Left ventricle myocardium inferior (tissue), 1 donor: ENCODE data around the gene CELF2. TPM values are rescaled to one million over a fixed set of nuclear protein-coding genes. Genes with fewer than 3 reads are reported as not detected.

ENCODE experiments used
- DNase-seq: peaks from one replicate; pipeline ENCODE4 v3.0.0-alpha.2; 2020
- H3K27ac ChIP-seq: fragments of 200-600 bp; replicated peaks from 2 replicates; pipeline ENCODE4 v1.8.0; 2021
- H3K27me3 ChIP-seq: fragments of 200-600 bp; 2 replicates; pipeline ENCODE4 v1.8.0; 2021; ENCODE audit warnings: low read depth
- H3K36me3 ChIP-seq: fragments of 200-600 bp; 2 replicates; pipeline ENCODE4 v1.8.0; 2021
- H3K4me1 ChIP-seq: fragments of 200-600 bp; 2 replicates; pipeline ENCODE4 v1.8.0; 2021
- H3K4me3 ChIP-seq: fragments of 200-600 bp; 2 replicates; pipeline ENCODE4 v1.8.0; 2021; ENCODE audit warnings: mild to moderate bottlenecking, moderate library complexity
- H3K9me3 ChIP-seq: fragments of 200-600 bp; replicated peaks from 2 replicates; pipeline ENCODE4 v1.8.0; 2021
- CTCF ChIP-seq: fragments of 200-600 bp; IDR thresholded peaks from 2 replicates; pipeline ENCODE4 v1.8.0; 2021; ENCODE audit warnings: antibody characterized with exemption, mild to moderate bottlenecking, borderline replicate concordance
- intact Hi-C: fragments of 100-400 bp; cut with micrococcal nuclease; formaldehyde crosslinking; loops from one replicate; pipeline ENCODE4 v1.11.0; 2022
- total RNA-seq: library from RNA; stranded (reverse); fragmentation: NEBNext Ultra II Directional; extraction: Animal tissue kit (Norgen Biotek cat#: 25700); gene quantifications from one replicate; pipeline ENCODE4 v1.2.1, GENCODE V29; 2021
- donor health status: DM: no; HTN: yes; CAD: no; lungs with severe emphysema.

The CELF2 gene
- total RNA-seq, 1 donor from 2014 or later = 74.9 TPM

- Histone ChIP-seq H3K4me3 (no peak overlapping the region), H3K27me3 (no peaks in the 10 kb centered on the region), H3K27ac (no peak overlapping the region), H3K36me3 (no peaks in the 10 kb centered on the region), H3K4me1 (peaks cover 82% of the 10 kb centered on the region), H3K9me3 (no peaks in the 10 kb centered on the region)
- intact Hi-C loops = no loop called here
- no peak for DNase-seq
- no peak for TF ChIP-seq CTCF
Measured at GRCh38 chr10:11161096-11161495, 143.4 kb downstream of the CELF2 start.

- no peak overlapping the region for H3K4me3 ChIP-seq
- no peaks in the 10 kb centered on the region for H3K36me3 ChIP-seq
- peak overlapping the region; percentile 2 for H3K27ac ChIP-seq
- H3K27me3 ChIP-seq = no peaks in the 10 kb centered on the region
- intact Hi-C loops = no loop called here
- DNase-seq = no peak
- no peak for TF ChIP-seq CTCF
- H3K4me1 ChIP-seq = peaks cover 86% of the 10 kb centered on the region
- no peaks in the 10 kb centered on the region for H3K9me3 ChIP-seq
Measured at GRCh38 chr10:11161910-11162309, 144.2 kb downstream of the CELF2 start.

- no peak for TF ChIP-seq CTCF
- intact Hi-C loops = no loop called here
- peaks cover 88% of the 10 kb centered on the region for H3K4me1 ChIP-seq
Measured at GRCh38 chr10:11162828-11163599, 145.3 kb downstream of the CELF2 start.

GRCh38 chr10:11163780-11164550 lies 146.3 kb downstream of the CELF2 start:
- peak; percentile 33 for DNase-seq
- Histone ChIP-seq H3K4me1 (peaks cover 97% of the 10 kb centered on the region), H3K9me3 (no peaks in the 10 kb centered on the region), H3K27ac (peak overlapping the region; percentile 91), H3K27me3 (no peaks in the 10 kb centered on the region), H3K4me3 (peak overlapping the region; percentile 80), H3K36me3 (peaks cover 3% of the 10 kb centered on the region)
- intact Hi-C loops = no loop called here
- TF ChIP-seq CTCF = no peak

More at GRCh38 chr10:11162828-11163599, 145.3 kb downstream of the CELF2 start:
- Histone ChIP-seq H3K27me3 (no peaks in the 10 kb centered on the region), H3K36me3 (peaks cover under 1% of the 10 kb centered on the region), H3K27ac (peak overlapping the region; percentile 91), H3K9me3 (no peaks in the 10 kb centered on the region), H3K4me3 (no peak overlapping the region)
- DNase-seq = peak; percentile 42

GRCh38 chr10:11164551-11164802 lies 146.8 kb downstream of the CELF2 start:
- Histone ChIP-seq H3K4me1 (peaks cover 99% of the 10 kb centered on the region), H3K27ac (peak overlapping the region; percentile 91), H3K9me3 (no peaks in the 10 kb centered on the region), H3K27me3 (no peaks in the 10 kb centered on the region), H3K4me3 (peak overlapping the region; percentile 80), H3K36me3 (peaks cover 3% of the 10 kb centered on the region)
- no peak for TF ChIP-seq CTCF
- no peak for DNase-seq
- intact Hi-C loops = no loop called here
